K562 (cell line): ENCODE measurements around the gene LRP1B. TPM values are rescaled to one million over a fixed set of nuclear protein-coding genes. Genes with fewer than 3 reads are reported as not detected.

Experiments used
- ATAC-seq: fragments of 200-7000 bp; cut with Tn5 transposase; 3 replicates; pipeline ENCODE4 v1.9.1; 2020; ENCODE audit warnings: moderate library complexity
- BruUV-seq: library from RNA; stranded (reverse); fragments of 400-500 nt; replicated peaks from 2 replicates; lab custom pipeline; 2021; lab: Mats Ljungman, UMichigan
- CTCF ChIA-PET: fragments of 300-600 bp; formaldehyde crosslinking; extraction: SDS; loops from one replicate; lab custom pipeline; 2021; ENCODE audit warnings: low intra/inter-chr PET ratio; lab: Yijun Ruan, JAX
- POLR2A ChIA-PET: fragments of 300-600, 350-650 bp; sonication (Branson Sonifier 250); formaldehyde crosslinking; extraction: SDS; loops from one replicate; lab custom pipeline; 2021; ENCODE audit warnings: antibody characterized with exemption, inconsistent platforms; lab: Yijun Ruan, JAX
- DNase-seq, 4 experiments: peaks; one replicate each; pipeline versions ENCODE4 v3.0.0 to v3.0.0-alpha.2; 2011 to 2018; ENCODE audit warnings: low spot score in 3 of 4, mixed read lengths in 3 of 4; ENCODE audit errors: extremely low read depth in 1 of 4
- FAIRE-seq: peaks from 2 replicates; lab custom pipeline; 2011; peaks lifted over from hg19 to GRCh38; lab: Jason Lieb, UNC
- H2AFZ ChIP-seq: 2 replicates; pipeline ENCODE4 v1.6.0; 2011; ENCODE audit warnings: low read depth, low read length, control low read depth, inconsistent platforms
- H3K27ac ChIP-seq: fragments of 200-600 bp; 3 replicates; pipeline ENCODE4 v1.8.0; 2011; ENCODE audit warnings: low read depth, mild to moderate bottlenecking, control low read depth, inconsistent platforms, low read length, moderate library complexity, mixed read lengths; ENCODE audit errors: extremely low read depth
- H3K27me3 ChIP-seq, 2 experiments: fragments of 300-600 bp in 1 of 2; 2 replicates in 1 of 2; 3 replicates in 1 of 2; pipeline versions ENCODE4 v1.6.0 to v1.8.0; 2011; ENCODE audit warnings: inconsistent platforms in 2 of 2, low read length in 2 of 2, mild to moderate bottlenecking in 1 of 2, mixed read lengths in 1 of 2, moderate library complexity in 1 of 2; ENCODE audit not compliant: control insufficient read depth in 2 of 2, insufficient read depth in 2 of 2
- H3K36me3 ChIP-seq: fragments of 300-600 bp; 3 replicates; pipeline ENCODE4 v1.8.0; 2011; ENCODE audit warnings: mild to moderate bottlenecking, low read length, inconsistent platforms; ENCODE audit not compliant: control insufficient read depth, insufficient read depth
- H3K4me1 ChIP-seq, 2 experiments: fragments of 200-600 bp in 1 of 2; replicated peaks in 1 of 2; 2 replicates in 1 of 2; 3 replicates in 1 of 2; pipeline versions ENCODE4 v1.5.1 to v1.8.0; 2011; ENCODE audit warnings: inconsistent platforms in 2 of 2, low read length in 2 of 2, mild to moderate bottlenecking in 1 of 2, mixed read lengths in 1 of 2, moderate library complexity in 1 of 2; ENCODE audit not compliant: control insufficient read depth in 2 of 2, insufficient read depth in 2 of 2
- H3K4me2 ChIP-seq: 2 replicates; pipeline ENCODE4 v1.6.1; 2011; ENCODE audit warnings: low read length, control low read depth, inconsistent platforms, mixed read lengths; ENCODE audit not compliant: insufficient read depth
- H3K4me3 ChIP-seq: fragments of 200-600 bp; sonication (generic), shearing (Covaris generic); 2 replicates; pipeline ENCODE4 v1.5.1; 2016; ENCODE audit warnings: control low read depth, inconsistent platforms
- H3K79me2 ChIP-seq: fragments of 200-600 bp; 3 replicates; pipeline ENCODE4 v1.8.0; 2011; ENCODE audit warnings: low read length, inconsistent platforms; ENCODE audit not compliant: control insufficient read depth, insufficient read depth
- H3K9ac ChIP-seq, 2 experiments: 2 replicates each; pipeline versions ENCODE4 v1.6.0 to v1.6.1; 2011; ENCODE audit warnings: low read depth in 2 of 2, low read length in 2 of 2, control low read depth in 1 of 2, inconsistent platforms in 1 of 2, mild to moderate bottlenecking in 1 of 2, mixed read lengths in 1 of 2; ENCODE audit not compliant: insufficient read depth in 1 of 2
- H3K9me1 ChIP-seq: one replicate; pipeline ENCODE4 v1.6.0; 2011; ENCODE audit warnings: inconsistent platforms, mild to moderate bottlenecking, low read length, moderate library complexity; ENCODE audit not compliant: control insufficient read depth, insufficient read depth
- H3K9me3 ChIP-seq: replicated peaks from 2 replicates; pipeline ENCODE4 v1.5.1; 2011; ENCODE audit warnings: low read depth, low read length, inconsistent platforms; ENCODE audit not compliant: control insufficient read depth, insufficient read depth
- H4K20me1 ChIP-seq: replicated peaks from 2 replicates; pipeline ENCODE4 v1.6.1; 2011; ENCODE audit warnings: low read length, inconsistent platforms, mixed read lengths; ENCODE audit not compliant: control insufficient read depth, insufficient read depth
- CBX5 ChIP-seq: IDR thresholded peaks from 2 replicates; pipeline ENCODE4 v1.6.1; 2014; ENCODE audit warnings: low read depth, borderline replicate concordance
- HMGXB4 ChIP-seq: sonication (generic); formaldehyde crosslinking; IDR thresholded peaks from 2 replicates; pipeline ENCODE4 v1.8.1; 2023; ENCODE audit warnings: mild to moderate bottlenecking, missing genetic modification reagents
- LCOR ChIP-seq: sonication (generic); formaldehyde crosslinking; IDR thresholded peaks from 2 replicates; pipeline ENCODE4 v1.8.0; 2022; ENCODE audit warnings: mild to moderate bottlenecking, missing genetic modification reagents
- TSHZ1 ChIP-seq: fragments of 250-450 bp; sonication (Bioruptor Pico); IDR thresholded peaks from 2 replicates; pipeline ENCODE4 v1.4.0; 2020; ENCODE audit warnings: mild to moderate bottlenecking, moderate library complexity
- ZNF184 ChIP-seq: sonication (generic); formaldehyde crosslinking; IDR thresholded peaks from 2 replicates; pipeline ENCODE4 v1.5.0; 2020; ENCODE audit warnings: missing genetic modification reagents
- ZNF253 ChIP-seq: fragments of 250-450 bp; sonication (Bioruptor Pico); conservative IDR thresholded peaks from 2 replicates; pipeline ENCODE4 v1.6.1; 2021; ENCODE audit warnings: mild to moderate bottlenecking
- ZNF318 ChIP-seq, 2 experiments: fragments of 450-650 bp; IDR thresholded peaks; 2 replicates each; pipeline ENCODE4 v1.6.1; 2016; ENCODE audit warnings: mild to moderate bottlenecking in 2 of 2, borderline replicate concordance in 1 of 2, low read depth in 1 of 2, moderate library complexity in 1 of 2
- ZNF75A ChIP-seq: fragments of 450-650 bp; formaldehyde crosslinking; IDR thresholded peaks from 2 replicates; pipeline ENCODE4 v1.4.0; 2020; ENCODE audit warnings: mild to moderate bottlenecking
- WGBS: fragments of 100-300 bp; shearing (Covaris generic); methylation state at CpG from one replicate; pipeline ENCODE4 v1.1.6; 2016; ENCODE audit warnings: low coverage, mixed read lengths; ENCODE audit not compliant: insufficient coverage; ENCODE audit errors: missing lambda C conversion rate; 5-methylcytosine and 5-hydroxymethylcytosine counted together
- in situ Hi-C: fragments of 300-500 bp; cut with MboI; formaldehyde crosslinking; loops from 4 replicates; pipeline ENCODE4 v1.15.0; 2018; ENCODE audit warnings: inconsistent platforms, mixed read lengths
- intact Hi-C: fragments of 100-400 bp; cut with micrococcal nuclease; formaldehyde crosslinking; loops from 2 replicates; pipeline ENCODE4 v1.14.2; 2022
- polyA plus RNA-seq, 8 experiments: library from polyadenylated mRNA; depleted of rRNA in 4 of 8; stranded (reverse) in 5 of 8; unstranded in 3 of 8; fragments of >200 nt; fragmentation: Nextera tagmentation in 2 of 8; fragmentation: Illumina TruSeq in 1 of 8; extraction: Ambion mirVana in 2 of 8; extraction: Trizol in 1 of 8; gene quantifications; 2 replicates each; pipeline versions ENCODE4 v1.2.1 to v1.2.3, GENCODE V29; 2011 to 2014; ENCODE audit warnings: inconsistent platforms in 1 of 8, missing spikeins in 1 of 8
- total RNA-seq, 7 experiments: library from RNA; depleted of rRNA in 6 of 7; stranded (reverse); fragments of >200 nt in 6 of 7; fragmentation: Illumina TruSeq in 2 of 7; extraction: Trizol in 2 of 7; gene quantifications; 2 replicates each; pipeline versions ENCODE4 v1.2.1 to v1.2.3, GENCODE V29; 2011 to 2021; ENCODE audit warnings: low replicate concordance in 1 of 7

The LRP1B gene
- total and polyA plus RNA-seq, 9 of the 15 experiments (the other 6 are each of a cell fraction or from before 2014, with no cell fraction given), result not detected

- in situ Hi-C loops (no loop called here), intact Hi-C loops (no loop called here)
- Histone ChIP-seq H3K9ac (no peak overlapping the region), H3K9me1 (no peaks in the 10 kb centered on the region), H3K27ac (no peak overlapping the region), H3K4me3 (no peak overlapping the region), H3K4me2 (no peak overlapping the region), H3K9me3 (no peaks in the 10 kb centered on the region), H4K20me1 (no peaks in the 10 kb centered on the region), H3K36me3 (no peaks in the 10 kb centered on the region), H3K27me3 (no peaks in the 10 kb centered on the region), H2AFZ (no peak overlapping the region), H3K4me1 (no peaks in the 10 kb centered on the region), H3K79me2 (no peaks in the 10 kb centered on the region)
- no peak for DNase-seq
- CTCF ChIA-PET, result no interaction called here
- FAIRE-seq, result no peak
- no peak for ATAC-seq
- POLR2A ChIA-PET, result no interaction called here
- BruUV-seq, result no TSS peak
- WGBS, result 2% methylated on average over 6 of the region's 6 CpGs
- no peak for TF ChIP-seq TSHZ1
- TF ChIP-seq ZNF184 (CRISPR knock-in tag), result no peak
- TF ChIP-seq LCOR (CRISPR knock-in tag), result no peak
- TF ChIP-seq ZNF318 (IDR thresholded peaks at IDR 0.05; ENCODE audit: borderline replicate concordance in 1 of 2, low read depth in 1 of 2), result no peak
- no peak for TF ChIP-seq CBX5
- TF ChIP-seq ZNF75A (CRISPR knock-in tag), result no peak
- no peak for TF ChIP-seq ZNF253 (CRISPR knock-in tag)
- TF ChIP-seq HMGXB4, result no peak
Observed at GRCh38 chr2:140905083-140905781, 1225.6 kb downstream of the LRP1B start.
